Natural killer cell (primary cell): ENCODE results near the gene PTPN5. TPM values are rescaled to one million over a fixed set of nuclear protein-coding genes. Genes with fewer than 3 reads are reported as not detected.

Source experiments
- ATAC-seq, 3 donors: fragments of 150-1000 bp in 2 of 3; fragments of 200-7000 bp in 1 of 3; cut with Tn5 transposase; 1 replicate in 1 of 3; 2 replicates in 2 of 3; pipeline ENCODE4 v1.10.0; 2021; ENCODE audit warnings: mild to moderate bottlenecking in 2 of 3, moderate library complexity in 2 of 3
- DNase-seq, 2 donors: peaks; one replicate each; pipeline versions ENCODE4 v3.0.0 to v3.0.0-alpha.2; 2013 to 2021; ENCODE audit warnings: mixed read lengths in 1 of 2
- H3K27ac ChIP-seq: one replicate; pipeline ENCODE4 v1.5.1; 2013; ENCODE audit warnings: mild to moderate bottlenecking, low read length
- H3K27me3 ChIP-seq: one replicate; pipeline ENCODE4 v1.6.1; 2013; ENCODE audit warnings: low read length; ENCODE audit not compliant: control insufficient read depth, insufficient read depth
- H3K36me3 ChIP-seq: one replicate; pipeline ENCODE4 v1.6.1; 2013; ENCODE audit warnings: low read length; ENCODE audit not compliant: control insufficient read depth, insufficient read depth
- H3K4me1 ChIP-seq: one replicate; pipeline ENCODE4 v1.6.1; 2013; ENCODE audit warnings: low read length; ENCODE audit not compliant: control insufficient read depth, insufficient read depth
- H3K4me3 ChIP-seq: one replicate; pipeline ENCODE4 v1.5.1; 2013; ENCODE audit warnings: low read length
- H3K9me3 ChIP-seq: one replicate; pipeline ENCODE4 v1.6.1; 2013; ENCODE audit warnings: low read length; ENCODE audit not compliant: control insufficient read depth, insufficient read depth
- H3K27ac Mint-ChIP-seq, 2 donors: one replicate each; pipeline ENCODE4 v1.8.0; 2022; ENCODE audit warnings: mild to moderate bottlenecking in 2 of 2, mixed read lengths in 2 of 2, moderate library complexity in 1 of 2
- H3K27me3 Mint-ChIP-seq, 2 donors: one replicate each; pipeline ENCODE4 v1.8.0; 2022; ENCODE audit warnings: low read depth in 2 of 2, mixed read lengths in 2 of 2
- H3K36me3 Mint-ChIP-seq: one replicate; pipeline ENCODE4 v1.8.0; 2022; ENCODE audit warnings: mixed read lengths
- H3K4me1 Mint-ChIP-seq, 2 donors: one replicate each; pipeline ENCODE4 v1.8.0; 2022; ENCODE audit warnings: mixed read lengths in 2 of 2
- H3K4me3 Mint-ChIP-seq: one replicate; pipeline ENCODE4 v1.8.0; 2022; ENCODE audit warnings: mild to moderate bottlenecking, moderate library complexity, mixed read lengths
- H3K9me3 Mint-ChIP-seq, 2 donors: one replicate each; pipeline ENCODE4 v1.8.0; 2022; ENCODE audit warnings: mixed read lengths in 2 of 2
- WGBS: methylation state at CpG from one replicate; pipeline ENCODE4 v1.1.7; 2013; ENCODE audit warnings: missing lambda C conversion rate; ENCODE audit not compliant: insufficient coverage; 5-methylcytosine and 5-hydroxymethylcytosine counted together
- intact Hi-C: fragments of 100-400 bp; cut with micrococcal nuclease; formaldehyde crosslinking; loops from one replicate; pipeline ENCODE4 v1.14.2; 2022
- total RNA-seq, 4 donors: library from RNA; stranded (reverse); fragments of 120-200 nt in 1 of 4; gene quantifications; one replicate each; pipeline versions ENCODE4 v1.2.3 to v1.2.4, GENCODE V29; 2013 to 2022
- TF ChIP-seq, protein P1 (sequence below): fragments of 200-600 bp; IDR thresholded peaks from one replicate; pipeline ENCODE4 v1.8.0; 2022; ENCODE audit warnings: antibody characterized with exemption

The PTPN5 gene
- total RNA-seq, 3 donors from 2014 or later (not counting 1 experiment from before 2014, with no cell fraction given), result not detected

DNA sequence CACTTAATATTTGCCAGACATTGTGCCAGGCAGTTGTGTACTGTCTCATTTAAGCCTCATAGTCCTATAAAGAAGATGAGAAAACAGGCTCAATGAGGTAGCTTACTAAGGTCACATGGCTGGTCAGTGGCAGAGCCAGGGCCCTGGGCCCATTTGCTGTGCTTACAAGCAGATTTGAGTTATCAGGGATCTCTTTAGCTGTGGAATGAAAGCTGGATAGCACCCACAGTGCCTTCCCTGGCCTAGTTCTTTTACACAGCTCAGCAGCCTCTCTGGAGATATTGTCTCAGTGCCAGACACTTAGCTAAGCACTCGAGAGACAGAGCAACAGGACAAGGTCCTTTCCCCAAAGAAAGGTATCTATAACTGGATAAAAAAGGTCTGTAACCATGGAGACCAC, 86.9 kb downstream of the PTPN5 start:
- H3K27ac Mint-ChIP-seq, result no peak overlapping the region
- intact Hi-C loops, result no loop called here
- H3K9me3 ChIP-seq, result no peaks in the 10 kb centered on the region
- H3K9me3 Mint-ChIP-seq, result no peaks in the 10 kb centered on the region
- ATAC-seq, result no peak
- peaks cover 19 to 43% of the 10 kb centered on the region in 2 donors for H3K4me1 Mint-ChIP-seq
- peaks cover 26% of the 10 kb centered on the region for H3K4me1 ChIP-seq
- H3K27me3 Mint-ChIP-seq, result peaks cover 23% of the 10 kb centered on the region in 2 donors
- H3K36me3 Mint-ChIP-seq, result no peaks in the 10 kb centered on the region
- no peak for DNase-seq
- no peaks in the 10 kb centered on the region for H3K27me3 ChIP-seq
- TF ChIP-seq, protein P1, sequence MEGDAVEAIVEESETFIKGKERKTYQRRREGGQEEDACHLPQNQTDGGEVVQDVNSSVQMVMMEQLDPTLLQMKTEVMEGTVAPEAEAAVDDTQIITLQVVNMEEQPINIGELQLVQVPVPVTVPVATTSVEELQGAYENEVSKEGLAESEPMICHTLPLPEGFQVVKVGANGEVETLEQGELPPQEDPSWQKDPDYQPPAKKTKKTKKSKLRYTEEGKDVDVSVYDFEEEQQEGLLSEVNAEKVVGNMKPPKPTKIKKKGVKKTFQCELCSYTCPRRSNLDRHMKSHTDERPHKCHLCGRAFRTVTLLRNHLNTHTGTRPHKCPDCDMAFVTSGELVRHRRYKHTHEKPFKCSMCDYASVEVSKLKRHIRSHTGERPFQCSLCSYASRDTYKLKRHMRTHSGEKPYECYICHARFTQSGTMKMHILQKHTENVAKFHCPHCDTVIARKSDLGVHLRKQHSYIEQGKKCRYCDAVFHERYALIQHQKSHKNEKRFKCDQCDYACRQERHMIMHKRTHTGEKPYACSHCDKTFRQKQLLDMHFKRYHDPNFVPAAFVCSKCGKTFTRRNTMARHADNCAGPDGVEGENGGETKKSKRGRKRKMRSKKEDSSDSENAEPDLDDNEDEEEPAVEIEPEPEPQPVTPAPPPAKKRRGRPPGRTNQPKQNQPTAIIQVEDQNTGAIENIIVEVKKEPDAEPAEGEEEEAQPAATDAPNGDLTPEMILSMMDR, result no peak
- no peak overlapping the region for H3K4me3 Mint-ChIP-seq
- no peak overlapping the region for H3K27ac ChIP-seq
- no peak overlapping the region for H3K4me3 ChIP-seq
- no peaks in the 10 kb centered on the region for H3K36me3 ChIP-seq
- WGBS, result 86% methylated on average over 1 of the region's 1 CpG

- ATAC-seq (no peak), DNase-seq (no peak)
- peak overlapping the region; percentile 21 for H3K4me3 Mint-ChIP-seq
- Histone ChIP-seq H3K36me3 (no peaks in the 10 kb centered on the region), H3K4me1 (peaks cover 32% of the 10 kb centered on the region), H3K9me3 (no peaks in the 10 kb centered on the region), H3K27ac (no peak overlapping the region), H3K4me3 (no peak overlapping the region), H3K27me3 (no peaks in the 10 kb centered on the region)
- H3K36me3 Mint-ChIP-seq, result no peaks in the 10 kb centered on the region
- no peaks in the 10 kb centered on the region for H3K9me3 Mint-ChIP-seq
- peaks cover 23% of the 10 kb centered on the region in 2 donors for H3K27me3 Mint-ChIP-seq
- TF ChIP-seq, protein P1, result no peak
- 94% methylated on average over 5 of the region's 5 CpGs for WGBS
- peaks cover 23 to 49% of the 10 kb centered on the region in 2 donors for H3K4me1 Mint-ChIP-seq
- no peak overlapping the region for H3K27ac Mint-ChIP-seq
- intact Hi-C loops, result no loop called here
Observed at GRCh38 chr11:18704045-18704645, 87.5 kb downstream of the PTPN5 start.

GRCh38 chr11:18703001-18703763, 88.4 kb downstream of the PTPN5 start:
- intact Hi-C loops, result no loop called here
- no peak overlapping the region for H3K27ac Mint-ChIP-seq

More at GRCh38 chr11:18703001-18703763, 88.4 kb downstream of the PTPN5 start:
- H3K4me1 ChIP-seq, result peaks cover 36% of the 10 kb centered on the region
- Mint-ChIP-seq H3K36me3 (no peaks in the 10 kb centered on the region), H3K27me3 (peaks cover 23% of the 10 kb centered on the region in 2 donors), H3K4me3 (no peak overlapping the region), H3K9me3 (no peaks in the 10 kb centered on the region), H3K4me1 (peaks cover 26 to 52% of the 10 kb centered on the region in 2 donors)
- ATAC-seq (no peak), DNase-seq (no peak)
- TF ChIP-seq, protein P1, result no peak
- no peak overlapping the region for H3K27ac ChIP-seq
- no peaks in the 10 kb centered on the region for H3K27me3 ChIP-seq
- H3K9me3 ChIP-seq, result no peaks in the 10 kb centered on the region
- no peaks in the 10 kb centered on the region for H3K36me3 ChIP-seq
- H3K4me3 ChIP-seq, result no peak overlapping the region
- WGBS, result 74% methylated on average over 2 of the region's 2 CpGs
